ENCODE data around the gene SCARB1.

SCARB1 gene

DNA sequence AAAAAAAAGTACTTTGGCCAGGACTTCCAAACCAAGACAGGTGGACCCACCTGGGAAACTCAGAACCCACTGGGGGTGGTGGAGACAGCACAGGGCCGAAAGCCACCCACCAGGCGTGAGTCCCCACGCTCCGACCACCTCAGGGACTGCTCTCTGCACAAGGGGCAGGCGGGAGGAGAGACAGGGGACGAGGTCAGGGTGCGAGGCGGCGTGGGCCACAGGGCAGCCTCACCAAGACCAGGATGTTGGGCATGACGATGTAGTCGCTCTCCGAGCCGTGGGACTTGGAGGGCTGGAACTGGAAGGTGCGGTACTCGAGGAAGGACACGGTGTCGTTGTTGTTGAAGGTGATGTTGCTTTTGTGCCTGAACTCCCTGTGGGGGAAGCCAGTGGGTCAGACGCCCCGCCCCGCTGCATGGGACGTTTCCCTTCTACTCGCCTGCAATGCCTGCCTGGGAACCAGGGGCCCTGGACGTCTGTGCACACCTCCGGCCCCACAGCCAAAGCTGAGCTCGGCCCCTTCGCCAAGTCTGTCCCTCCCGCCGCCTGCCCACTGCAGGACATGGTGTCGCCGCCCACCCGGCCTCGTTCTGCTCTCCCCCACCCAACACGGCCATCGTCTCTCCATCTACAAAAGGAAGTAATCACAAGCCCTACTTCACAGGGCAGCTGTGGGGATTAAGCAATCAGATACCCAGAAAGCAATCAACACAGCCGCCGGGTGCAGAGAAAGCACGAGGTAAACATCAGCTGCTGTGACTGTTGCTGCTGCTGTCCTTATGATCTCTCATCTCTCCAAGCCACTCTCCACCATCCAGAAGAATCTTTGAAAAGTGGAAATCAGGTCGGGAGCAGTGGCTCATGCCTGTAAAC, 48.7 kb downstream of the SCARB1 start:
- POLR2A ChIA-PET (ENCODE audit: low non-redundant PET): no interaction called here
- CTCF ChIA-PET: no interaction called here
- no peak overlapping the region for H3K27ac ChIP-seq
- TF ChIP-seq, protein P1, sequence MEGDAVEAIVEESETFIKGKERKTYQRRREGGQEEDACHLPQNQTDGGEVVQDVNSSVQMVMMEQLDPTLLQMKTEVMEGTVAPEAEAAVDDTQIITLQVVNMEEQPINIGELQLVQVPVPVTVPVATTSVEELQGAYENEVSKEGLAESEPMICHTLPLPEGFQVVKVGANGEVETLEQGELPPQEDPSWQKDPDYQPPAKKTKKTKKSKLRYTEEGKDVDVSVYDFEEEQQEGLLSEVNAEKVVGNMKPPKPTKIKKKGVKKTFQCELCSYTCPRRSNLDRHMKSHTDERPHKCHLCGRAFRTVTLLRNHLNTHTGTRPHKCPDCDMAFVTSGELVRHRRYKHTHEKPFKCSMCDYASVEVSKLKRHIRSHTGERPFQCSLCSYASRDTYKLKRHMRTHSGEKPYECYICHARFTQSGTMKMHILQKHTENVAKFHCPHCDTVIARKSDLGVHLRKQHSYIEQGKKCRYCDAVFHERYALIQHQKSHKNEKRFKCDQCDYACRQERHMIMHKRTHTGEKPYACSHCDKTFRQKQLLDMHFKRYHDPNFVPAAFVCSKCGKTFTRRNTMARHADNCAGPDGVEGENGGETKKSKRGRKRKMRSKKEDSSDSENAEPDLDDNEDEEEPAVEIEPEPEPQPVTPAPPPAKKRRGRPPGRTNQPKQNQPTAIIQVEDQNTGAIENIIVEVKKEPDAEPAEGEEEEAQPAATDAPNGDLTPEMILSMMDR (conservative IDR thresholded peaks at IDR 0.05; ENCODE audit: low read depth): no peak
- DNase-seq (ENCODE audit: low spot score): no peak

DNA sequence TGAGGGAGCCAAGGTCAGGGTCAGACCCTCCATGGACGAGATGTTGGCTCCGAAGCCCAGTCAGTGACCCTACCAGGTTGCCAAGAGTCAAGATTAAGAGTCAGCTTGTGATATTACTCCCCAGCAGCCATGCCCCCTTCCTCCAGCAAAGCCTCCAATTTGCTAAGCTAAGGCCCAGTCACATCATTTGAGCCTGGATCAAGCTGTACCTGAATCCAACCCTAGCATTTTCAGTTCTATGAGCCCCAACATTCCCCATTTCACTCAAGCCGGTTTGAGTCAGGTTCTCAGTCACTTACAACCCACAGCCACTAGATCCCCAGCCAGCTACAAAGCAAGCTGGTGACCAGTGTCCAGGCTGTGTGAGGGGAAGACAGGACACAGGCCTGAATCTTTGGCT, 49.9 kb downstream of the SCARB1 start:
- POLR2A ChIA-PET (ENCODE audit: low non-redundant PET): no interaction called here
- DNase-seq (ENCODE audit: low spot score): no peak
- CTCF ChIA-PET: no interaction called here
- TF ChIP-seq, protein P1 (conservative IDR thresholded peaks at IDR 0.05; ENCODE audit: low read depth): no peak
- no peak overlapping the region for H3K27ac ChIP-seq

DNA sequence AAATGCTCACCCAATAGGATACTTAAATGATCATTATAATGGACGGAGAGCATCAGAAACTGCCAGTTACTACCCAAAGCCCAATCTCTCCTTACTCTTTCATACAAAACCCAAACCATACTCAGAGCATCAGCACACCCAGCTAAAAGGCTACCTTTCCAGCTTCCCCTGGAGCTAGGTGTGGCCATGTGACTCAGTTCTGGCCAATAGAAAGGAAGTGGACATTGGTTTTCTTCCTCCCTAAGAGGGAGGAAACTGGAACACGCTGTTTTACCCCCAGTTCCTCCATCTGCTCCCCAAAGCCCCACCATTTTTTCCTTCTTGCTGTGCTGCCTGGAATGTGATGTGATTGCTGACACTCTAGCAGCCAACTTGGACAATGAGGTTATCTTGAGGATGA, 50.7 kb downstream of the SCARB1 start:
- DNase-seq (ENCODE audit: low spot score): no peak
- no peak overlapping the region for H3K27ac ChIP-seq
- TF ChIP-seq, protein P1 (conservative IDR thresholded peaks at IDR 0.05; ENCODE audit: low read depth): no peak
- CTCF ChIA-PET: no interaction called here
- POLR2A ChIA-PET (ENCODE audit: low non-redundant PET): no interaction called here

DNA sequence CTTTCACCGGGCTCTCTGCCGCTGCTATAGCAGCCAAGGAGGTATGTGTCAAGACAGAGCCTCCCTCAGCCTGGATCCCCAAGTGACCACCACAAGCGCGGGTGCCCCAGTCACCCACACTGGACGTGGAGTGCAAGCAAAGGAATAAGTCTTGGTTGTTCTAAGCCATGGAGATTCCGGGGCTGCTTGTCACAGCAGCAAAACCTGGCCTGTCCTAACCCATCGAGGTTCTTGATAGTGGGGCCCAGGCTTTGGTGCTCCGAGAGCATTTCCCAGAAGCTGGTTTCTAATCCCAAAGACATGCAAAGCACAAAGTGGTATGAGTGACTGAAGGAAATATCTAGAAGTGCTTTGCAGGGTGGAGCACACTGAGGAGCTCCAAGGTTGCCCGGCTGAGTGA, 51.3 kb downstream of the SCARB1 start:
- peak overlapping the region; percentile 27; the same call in 1 of the 2 replicates for H3K27ac ChIP-seq
- ChIA-PET CTCF (no interaction called here), POLR2A (ENCODE audit: low non-redundant PET) (no interaction called here)
- TF ChIP-seq, protein P1 (conservative IDR thresholded peaks at IDR 0.05; ENCODE audit: low read depth): no peak
- DNase-seq (ENCODE audit: low spot score): no peak

DNA sequence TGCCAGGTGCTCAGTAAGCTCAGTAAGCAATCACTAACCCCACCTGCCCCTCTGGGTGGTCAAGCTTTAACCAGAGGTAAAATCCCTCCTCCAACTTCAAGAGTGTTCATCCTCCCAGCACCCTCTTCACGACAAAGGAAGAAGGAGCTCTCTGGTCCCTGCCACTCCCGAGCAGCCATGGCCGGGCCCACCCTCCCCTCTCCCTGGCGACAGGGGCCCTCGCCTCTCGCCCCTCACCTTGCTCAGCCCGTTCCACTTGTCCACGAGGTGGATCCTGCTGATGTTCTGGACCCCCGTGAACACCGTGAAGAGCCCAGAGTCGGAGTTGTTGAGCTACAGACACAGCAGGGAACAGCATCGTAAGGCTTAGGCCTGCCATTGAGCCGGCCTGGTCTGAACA, 52.0 kb downstream of the SCARB1 start:
- ChIA-PET POLR2A (ENCODE audit: low non-redundant PET) (interaction anchor here (0.6 kb wide), 1 partner anchor 78 kb away, joined by 6 read pairs; no protein-coding TSS in a partner anchor), CTCF (no interaction called here)
- DNase-seq (ENCODE audit: low spot score): no peak
- peak overlapping the region; percentile 27 for H3K27ac ChIP-seq
- TF ChIP-seq, protein P1 (conservative IDR thresholded peaks at IDR 0.05; ENCODE audit: low read depth): no peak

DNA sequence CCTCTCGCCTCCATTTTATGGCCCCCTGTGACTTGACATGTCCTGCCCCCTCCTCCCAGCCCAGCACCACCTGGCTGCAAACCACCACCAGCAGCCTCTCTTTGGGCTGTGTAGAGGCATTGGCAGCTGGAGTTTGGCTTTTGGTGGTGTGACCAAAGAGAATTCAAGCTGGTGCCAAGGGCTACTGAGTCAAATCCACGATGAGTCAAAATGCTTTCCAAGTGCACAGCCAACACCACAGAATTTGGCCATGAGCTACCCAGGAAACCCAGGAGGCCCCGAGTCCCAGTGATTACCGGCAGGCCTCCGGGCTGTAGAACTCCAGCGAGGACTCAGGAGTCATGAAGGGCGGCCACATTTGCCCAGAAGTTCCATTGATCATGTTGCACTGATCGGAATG, 53.8 kb downstream of the SCARB1 start:
- no peak for DNase-seq (ENCODE audit: low spot score)
- peak overlapping the region; percentile 31 for H3K27ac ChIP-seq
- POLR2A ChIA-PET (ENCODE audit: low non-redundant PET): no interaction called here
- CTCF ChIA-PET: no interaction called here
- TF ChIP-seq, protein P1 (conservative IDR thresholded peaks at IDR 0.05; ENCODE audit: low read depth): no peak

Data from RWPE1 (cell line).